Neural progenitor cell (in vitro differentiated cells): ENCODE data around the gene FRY. TPM values are rescaled to one million over a fixed set of nuclear protein-coding genes. Genes with fewer than 3 reads are reported as not detected.

Experiments used
- DNase-seq: peaks from one replicate; pipeline ENCODE4 v3.0.0-alpha.2; 2016; ENCODE audit warnings: low spot score
- H2AFZ ChIP-seq: fragments of 200-600 bp; sonication (generic); replicated peaks from 2 replicates; pipeline ENCODE4 v1.6.1; 2016; ENCODE audit warnings: antibody characterized with exemption
- H3F3A ChIP-seq: fragments of 200-600 bp; sonication (generic); 2 replicates; pipeline ENCODE4 v1.6.1; 2016; ENCODE audit warnings: antibody characterized with exemption, low read depth
- H3K27ac ChIP-seq: fragments of 200-600 bp; sonication (generic); 2 replicates; pipeline ENCODE4 v1.5.1; 2016; ENCODE audit warnings: mild to moderate bottlenecking
- H3K27me3 ChIP-seq: fragments of 200-600 bp; sonication (generic); 2 replicates; pipeline ENCODE4 v1.6.1; 2016; ENCODE audit warnings: mild to moderate bottlenecking, moderate library complexity
- H3K36me3 ChIP-seq: fragments of 200-600 bp; sonication (generic); 2 replicates; pipeline ENCODE4 v1.5.1; 2016
- H3K4me1 ChIP-seq: fragments of 200-600 bp; sonication (generic); 2 replicates; pipeline ENCODE4 v1.6.1; 2016; ENCODE audit warnings: mixed run types
- H3K4me2 ChIP-seq: fragments of 200-600 bp; sonication (generic); 2 replicates; pipeline ENCODE4 v1.6.1; 2016
- H3K4me3 ChIP-seq: fragments of 200-600 bp; sonication (generic); 2 replicates; pipeline ENCODE4 v1.5.1; 2016
- H3K79me2 ChIP-seq: fragments of 200-600 bp; sonication (generic); 2 replicates; pipeline ENCODE4 v1.6.1; 2016; ENCODE audit warnings: low read depth
- H3K9ac ChIP-seq: fragments of 200-600 bp; sonication (generic); 2 replicates; pipeline ENCODE4 v1.6.1; 2016
- H3K9me3 ChIP-seq: fragments of 200-600 bp; sonication (generic); 2 replicates; pipeline ENCODE4 v1.5.1; 2016; ENCODE audit warnings: low read depth
- H4K20me1 ChIP-seq: fragments of 200-600 bp; sonication (generic); 2 replicates; pipeline ENCODE4 v1.6.1; 2016; ENCODE audit warnings: low read depth
- H3K27ac Mint-ChIP-seq: 3 replicates; pipeline ENCODE4 v1.8.0; 2021; ENCODE audit warnings: mixed read lengths
- H3K27me3 Mint-ChIP-seq: 2 replicates; pipeline ENCODE4 v1.8.0; 2022; ENCODE audit warnings: low read depth, mild to moderate bottlenecking, inconsistent platforms, moderate library complexity, mixed read lengths; ENCODE audit not compliant: insufficient read depth
- H3K36me3 Mint-ChIP-seq: 3 replicates; pipeline ENCODE4 v1.8.0; 2021; ENCODE audit warnings: mixed read lengths
- H3K4me1 Mint-ChIP-seq: 3 replicates; pipeline ENCODE4 v1.8.0; 2021; ENCODE audit warnings: mixed read lengths
- H3K4me3 Mint-ChIP-seq: 3 replicates; pipeline ENCODE4 v1.8.0; 2021; ENCODE audit warnings: mild to moderate bottlenecking, moderate library complexity, mixed read lengths
- H3K9me3 Mint-ChIP-seq: 3 replicates; pipeline ENCODE4 v1.8.0; 2020; ENCODE audit warnings: mixed read lengths
- CTCF ChIP-seq: fragments of 200-600 bp; sonication (generic); IDR thresholded peaks from 2 replicates; pipeline ENCODE4 v1.5.1; 2017; ENCODE audit warnings: antibody characterized with exemption, mild to moderate bottlenecking
- EZH2 ChIP-seq: fragments of 200-600 bp; sonication (generic); IDR thresholded peaks from 2 replicates; pipeline ENCODE4 v1.6.1; 2017; ENCODE audit warnings: antibody characterized with exemption, mild to moderate bottlenecking, moderate library complexity
- EZH2phosphoT487 ChIP-seq: fragments of 200-600 bp; sonication (generic); IDR thresholded peaks from 2 replicates; pipeline ENCODE4 v1.6.1; 2017; ENCODE audit warnings: antibody characterized with exemption
- total RNA-seq: library from RNA; depleted of rRNA; stranded (reverse); fragments of >200 nt; gene quantifications from 2 replicates; pipeline ENCODE4 v1.2.3, GENCODE V29; 2015; ENCODE audit warnings: low replicate concordance

The FRY gene
- total RNA-seq, 1 donor from 2014 or later, result 12.6 TPM

- Histone ChIP-seq H3F3A (no peaks in the 10 kb centered on the region), H3K9ac (no peak overlapping the region), H3K4me1 (no peaks in the 10 kb centered on the region), H3K27me3 (no peaks in the 10 kb centered on the region), H3K36me3 (no peaks in the 10 kb centered on the region), H3K4me2 (no peak overlapping the region), H2AFZ (no peak overlapping the region), H3K27ac (no peak overlapping the region), H4K20me1 (no peaks in the 10 kb centered on the region), H3K9me3 (no peaks in the 10 kb centered on the region), H3K79me2 (no peaks in the 10 kb centered on the region), H3K4me3 (no peak overlapping the region)
- no peaks in the 10 kb centered on the region for H3K27me3 Mint-ChIP-seq
- no peaks in the 10 kb centered on the region for H3K36me3 Mint-ChIP-seq
- no peaks in the 10 kb centered on the region for H3K4me1 Mint-ChIP-seq
- H3K9me3 Mint-ChIP-seq, result no peaks in the 10 kb centered on the region
- no peak for DNase-seq
- H3K27ac Mint-ChIP-seq, result no peak overlapping the region
- TF ChIP-seq CTCF (no peak), EZH2phosphoT487 (no peak), EZH2 (no peak)
- no peak overlapping the region for H3K4me3 Mint-ChIP-seq
Observed at GRCh38 chr13:32179708-32180107, 148.1 kb downstream of the FRY start.

- peaks cover 6% of the 10 kb centered on the region for H3K36me3 ChIP-seq
- no peak overlapping the region for H3K4me3 ChIP-seq
- H3K27ac ChIP-seq, result no peak overlapping the region
- H2AFZ ChIP-seq, result no peak overlapping the region
- Mint-ChIP-seq H3K4me1 (no peaks in the 10 kb centered on the region), H3K27ac (no peak overlapping the region), H3K4me3 (no peak overlapping the region), H3K36me3 (no peaks in the 10 kb centered on the region), H3K27me3 (no peaks in the 10 kb centered on the region), H3K9me3 (no peaks in the 10 kb centered on the region)
- no peaks in the 10 kb centered on the region for H3K27me3 ChIP-seq
- no peak for TF ChIP-seq CTCF
- TF ChIP-seq EZH2, result no peak
- no peak for TF ChIP-seq EZH2phosphoT487
- H3K79me2 ChIP-seq, result no peaks in the 10 kb centered on the region
- no peaks in the 10 kb centered on the region for H3K9me3 ChIP-seq
- H3K4me2 ChIP-seq, result no peak overlapping the region
- no peaks in the 10 kb centered on the region for H3F3A ChIP-seq
- H3K4me1 ChIP-seq, result no peaks in the 10 kb centered on the region
- H4K20me1 ChIP-seq, result no peaks in the 10 kb centered on the region
- DNase-seq, result no peak
- H3K9ac ChIP-seq, result no peak overlapping the region
Observed at GRCh38 chr13:32187651-32188050, 156.1 kb downstream of the FRY start.

DNA sequence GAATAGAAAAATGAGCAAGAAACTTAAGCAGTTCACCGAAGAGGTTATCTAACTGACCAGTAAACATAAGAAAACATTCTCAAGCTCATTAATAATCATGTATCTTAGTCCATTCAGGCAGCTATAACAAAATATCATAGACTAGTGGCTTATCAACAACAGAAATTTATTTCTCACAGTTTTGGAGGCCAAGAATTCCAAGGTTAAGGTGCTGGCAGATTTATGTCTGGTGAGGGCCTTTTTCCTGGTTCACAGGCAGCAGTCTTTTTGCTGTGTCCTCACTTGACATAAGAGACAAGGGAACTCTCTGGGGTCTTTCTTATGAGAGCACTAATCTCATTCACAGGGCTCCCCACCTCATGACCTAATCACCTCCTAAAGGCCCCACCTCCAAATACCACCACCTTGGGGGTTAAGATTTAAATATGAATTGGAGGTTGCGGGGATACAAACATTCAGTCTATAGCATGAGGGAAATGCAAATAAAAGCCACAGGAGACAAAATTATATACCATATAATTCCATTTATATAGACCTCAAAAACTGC, 160.0 kb downstream of the FRY start:
- no peak overlapping the region for H3K27ac ChIP-seq
- H4K20me1 ChIP-seq, result no peaks in the 10 kb centered on the region
- no peaks in the 10 kb centered on the region for H3K27me3 ChIP-seq
- H3K79me2 ChIP-seq, result no peaks in the 10 kb centered on the region
- no peaks in the 10 kb centered on the region for H3K4me1 Mint-ChIP-seq
- TF ChIP-seq EZH2phosphoT487 (no peak), CTCF (no peak), EZH2 (no peak)
- H3K4me2 ChIP-seq, result no peak overlapping the region
- no peaks in the 10 kb centered on the region for H3K27me3 Mint-ChIP-seq
- DNase-seq, result no peak
- H3K9me3 Mint-ChIP-seq, result no peaks in the 10 kb centered on the region
- H2AFZ ChIP-seq, result no peak overlapping the region
- H3K4me1 ChIP-seq, result no peaks in the 10 kb centered on the region
- no peaks in the 10 kb centered on the region for H3K9me3 ChIP-seq
- H3K9ac ChIP-seq, result no peak overlapping the region
- H3K4me3 Mint-ChIP-seq, result no peak overlapping the region
- no peaks in the 10 kb centered on the region for H3F3A ChIP-seq
- no peak overlapping the region for H3K4me3 ChIP-seq
- no peaks in the 10 kb centered on the region for H3K36me3 Mint-ChIP-seq
- H3K36me3 ChIP-seq, result no peaks in the 10 kb centered on the region
- no peak overlapping the region for H3K27ac Mint-ChIP-seq
